Stomach (tissue), 4 donors: ENCODE data around the gene STPG2.

Source experiments
- POLR2A ChIP-seq, 4 donors: fragments of 450-650 bp; IDR thresholded peaks; one replicate each; pipeline ENCODE4 v1.6.1; 2016; ENCODE audit warnings: antibody characterized with exemption in 4 of 4, control low read depth in 2 of 4, mild to moderate bottlenecking in 1 of 4, moderate library complexity in 1 of 4
- POLR2AphosphoS5 ChIP-seq, 3 donors: sonication (generic); formaldehyde crosslinking; IDR thresholded peaks; one replicate each; pipeline ENCODE4 v1.6.1; 2016; ENCODE audit warnings: antibody characterized with exemption in 3 of 3
- TF ChIP-seq, protein P1 (sequence below), 7 experiments: fragments of 450-650 bp in 4 of 7; fragments of 200-600 bp in 3 of 7; sonication (generic) in 3 of 7; IDR thresholded peaks; one replicate each; pipeline ENCODE4 v1.5.1; 2016 to 2019; ENCODE audit warnings: antibody characterized with exemption in 7 of 7, control low read depth in 2 of 7, mild to moderate bottlenecking in 1 of 7

DNA sequence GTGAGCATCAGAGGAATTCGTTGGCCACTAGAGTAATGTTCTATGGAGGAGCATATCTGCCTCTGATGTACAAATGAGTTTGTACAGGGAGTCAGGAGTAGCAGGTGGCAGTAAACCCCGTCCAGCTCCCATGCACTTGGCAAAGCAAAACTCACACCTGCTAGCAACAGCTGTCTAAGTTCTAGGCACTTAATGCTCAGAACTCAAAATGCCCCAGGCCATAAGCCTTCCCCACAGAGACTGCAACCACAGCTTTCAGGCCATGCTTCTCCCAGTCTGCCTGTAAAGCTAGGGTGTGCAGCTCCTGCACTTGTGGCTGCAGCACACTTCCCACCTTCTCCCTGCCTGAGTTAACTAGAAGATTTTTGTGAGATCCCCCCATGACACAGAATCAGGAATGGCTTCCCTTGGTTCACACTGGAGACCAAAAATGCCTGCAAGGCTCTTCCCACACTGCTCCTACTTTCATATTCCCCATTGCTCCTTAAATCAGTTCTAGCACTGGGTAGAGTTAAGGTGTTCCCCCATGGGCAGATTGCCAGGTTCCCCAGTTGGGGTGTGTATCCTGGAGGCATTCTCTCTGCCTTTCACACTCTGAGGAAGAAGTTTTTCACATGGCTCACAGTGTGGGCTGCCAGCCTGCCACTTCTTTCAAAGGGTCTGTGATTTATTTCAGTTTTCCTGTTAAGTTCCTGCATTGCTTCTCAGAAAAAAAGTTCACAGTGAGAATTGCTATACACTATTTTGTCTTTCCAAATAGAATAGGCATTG lies 189.9 kb downstream of the STPG2 start:
- no peak for TF ChIP-seq POLR2AphosphoS5 (IDR thresholded peaks at IDR 0.05)
- TF ChIP-seq, protein P1, sequence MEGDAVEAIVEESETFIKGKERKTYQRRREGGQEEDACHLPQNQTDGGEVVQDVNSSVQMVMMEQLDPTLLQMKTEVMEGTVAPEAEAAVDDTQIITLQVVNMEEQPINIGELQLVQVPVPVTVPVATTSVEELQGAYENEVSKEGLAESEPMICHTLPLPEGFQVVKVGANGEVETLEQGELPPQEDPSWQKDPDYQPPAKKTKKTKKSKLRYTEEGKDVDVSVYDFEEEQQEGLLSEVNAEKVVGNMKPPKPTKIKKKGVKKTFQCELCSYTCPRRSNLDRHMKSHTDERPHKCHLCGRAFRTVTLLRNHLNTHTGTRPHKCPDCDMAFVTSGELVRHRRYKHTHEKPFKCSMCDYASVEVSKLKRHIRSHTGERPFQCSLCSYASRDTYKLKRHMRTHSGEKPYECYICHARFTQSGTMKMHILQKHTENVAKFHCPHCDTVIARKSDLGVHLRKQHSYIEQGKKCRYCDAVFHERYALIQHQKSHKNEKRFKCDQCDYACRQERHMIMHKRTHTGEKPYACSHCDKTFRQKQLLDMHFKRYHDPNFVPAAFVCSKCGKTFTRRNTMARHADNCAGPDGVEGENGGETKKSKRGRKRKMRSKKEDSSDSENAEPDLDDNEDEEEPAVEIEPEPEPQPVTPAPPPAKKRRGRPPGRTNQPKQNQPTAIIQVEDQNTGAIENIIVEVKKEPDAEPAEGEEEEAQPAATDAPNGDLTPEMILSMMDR (IDR thresholded peaks at IDR 0.05), result no peak
- TF ChIP-seq POLR2A (IDR thresholded peaks at IDR 0.05), result no peak
